Adipocyte (in vitro differentiated cells): ENCODE results near the gene KBTBD8.

Source experiments
- DNase-seq: peaks from one replicate; pipeline ENCODE4 v3.0.0-alpha.2; 2015; ENCODE audit warnings: low read depth
- H3K27me3 ChIP-seq: replicated peaks from 2 replicates; pipeline ENCODE4 v1.7.0; 2013; ENCODE audit warnings: mild to moderate bottlenecking, low read length, moderate library complexity; ENCODE audit not compliant: control insufficient read depth, insufficient read depth
- H3K36me3 ChIP-seq: 2 replicates; pipeline ENCODE4 v1.7.0; 2013; ENCODE audit warnings: low read length, mild to moderate bottlenecking, moderate library complexity; ENCODE audit not compliant: control insufficient read depth, insufficient read depth, severe bottlenecking
- H3K4me1 ChIP-seq: 2 replicates; pipeline ENCODE4 v1.7.0; 2013; ENCODE audit warnings: mild to moderate bottlenecking, low read length, moderate library complexity; ENCODE audit not compliant: control insufficient read depth, insufficient read depth
- H3K4me3 ChIP-seq: 2 replicates; pipeline ENCODE4 v1.7.0; 2013; ENCODE audit warnings: mild to moderate bottlenecking, low read length, moderate library complexity
- H3K9ac ChIP-seq: 2 replicates; pipeline ENCODE4 v1.7.0; 2013; ENCODE audit warnings: mild to moderate bottlenecking, low read length, moderate library complexity
- H3K9me3 ChIP-seq: 2 replicates; pipeline ENCODE4 v1.7.0; 2013; ENCODE audit warnings: mild to moderate bottlenecking, low read length, moderate library complexity; ENCODE audit not compliant: control insufficient read depth

The KBTBD8 gene

GRCh38 chr3:67044955-67045354, 46.8 kb downstream of the KBTBD8 start:
- Histone ChIP-seq H3K4me3 (no peak overlapping the region), H3K9ac (no peak overlapping the region), H3K9me3 (no peaks in the 10 kb centered on the region), H3K27me3 (no peaks in the 10 kb centered on the region), H3K4me1 (peaks cover 9% of the 10 kb centered on the region), H3K36me3 (no peaks in the 10 kb centered on the region)
- DNase-seq, result no peak

GRCh38 chr3:67045711-67046465, 47.8 kb downstream of the KBTBD8 start:
- H3K36me3 ChIP-seq, result no peaks in the 10 kb centered on the region

GRCh38 chr3:67047051-67047450, 48.9 kb downstream of the KBTBD8 start:
- Histone ChIP-seq H3K4me1 (peaks cover 9% of the 10 kb centered on the region), H3K27me3 (no peaks in the 10 kb centered on the region), H3K9ac (no peak overlapping the region), H3K4me3 (no peak overlapping the region), H3K36me3 (no peaks in the 10 kb centered on the region), H3K9me3 (peaks cover 5% of the 10 kb centered on the region)
- DNase-seq, result no peak

More at GRCh38 chr3:67045711-67046465, 47.8 kb downstream of the KBTBD8 start:
- Histone ChIP-seq H3K9me3 (peaks cover 5% of the 10 kb centered on the region), H3K4me3 (no peak overlapping the region), H3K9ac (no peak overlapping the region), H3K4me1 (peaks cover 9% of the 10 kb centered on the region), H3K27me3 (no peaks in the 10 kb centered on the region)
- DNase-seq, result no peak

GRCh38 chr3:67048067-67048714, 50.1 kb downstream of the KBTBD8 start:
- peaks cover 5% of the 10 kb centered on the region for H3K9me3 ChIP-seq
- DNase-seq, result no peak
- no peaks in the 10 kb centered on the region for H3K27me3 ChIP-seq
- H3K9ac ChIP-seq, result no peak overlapping the region
- H3K36me3 ChIP-seq, result no peaks in the 10 kb centered on the region
- no peak overlapping the region for H3K4me3 ChIP-seq
- peaks cover 9% of the 10 kb centered on the region for H3K4me1 ChIP-seq

- DNase-seq, result no peak
- peaks cover 9% of the 10 kb centered on the region for H3K4me1 ChIP-seq
- H3K27me3 ChIP-seq, result no peaks in the 10 kb centered on the region
- H3K36me3 ChIP-seq, result no peaks in the 10 kb centered on the region
- H3K9me3 ChIP-seq, result peaks cover 5% of the 10 kb centered on the region
- H3K9ac ChIP-seq, result no peak overlapping the region
- H3K4me3 ChIP-seq, result no peak overlapping the region
Observed at GRCh38 chr3:67048715-67049074, 50.6 kb downstream of the KBTBD8 start.

- Histone ChIP-seq H3K9ac (no peak overlapping the region), H3K4me1 (no peaks in the 10 kb centered on the region), H3K27me3 (no peaks in the 10 kb centered on the region), H3K9me3 (peaks cover 5% of the 10 kb centered on the region), H3K36me3 (no peaks in the 10 kb centered on the region), H3K4me3 (no peak overlapping the region)
- no peak for DNase-seq
Observed at GRCh38 chr3:67059443-67059842, 61.3 kb downstream of the KBTBD8 start.
